Trophoblast cell (in vitro differentiated cells and primary cell): ENCODE results near the gene AKAP13.

Source experiments
- DNase-seq, 2 donors: peaks; one replicate each; pipeline ENCODE4 v3.0.0-alpha.2; 2016
- H2AFZ ChIP-seq: 2 replicates; pipeline ENCODE4 v1.6.1; 2013; ENCODE audit warnings: low read length, moderate library complexity, mild to moderate bottlenecking; ENCODE audit not compliant: insufficient read depth, poor library complexity
- H2AK5ac ChIP-seq: 2 replicates; pipeline ENCODE4 v1.6.1; 2013; ENCODE audit warnings: mild to moderate bottlenecking, low read length
- H2BK120ac ChIP-seq: 2 replicates; pipeline ENCODE4 v1.6.1; 2013; ENCODE audit warnings: low read length, mild to moderate bottlenecking, moderate library complexity; ENCODE audit not compliant: insufficient read depth, poor library complexity
- H2BK12ac ChIP-seq: 2 replicates; pipeline ENCODE4 v1.6.1; 2013; ENCODE audit warnings: mild to moderate bottlenecking, low read length, moderate library complexity
- H2BK5ac ChIP-seq: 2 replicates; pipeline ENCODE4 v1.6.1; 2013; ENCODE audit warnings: low read length, low read depth, moderate library complexity, mild to moderate bottlenecking; ENCODE audit not compliant: poor library complexity
- H3K14ac ChIP-seq: 2 replicates; pipeline ENCODE4 v1.6.1; 2013; ENCODE audit warnings: mild to moderate bottlenecking, low read length
- H3K18ac ChIP-seq: 2 replicates; pipeline ENCODE4 v1.6.1; 2013; ENCODE audit warnings: mild to moderate bottlenecking, low read length
- H3K23ac ChIP-seq: 2 replicates; pipeline ENCODE4 v1.6.1; 2013; ENCODE audit warnings: low read length
- H3K27ac ChIP-seq: 2 replicates; pipeline ENCODE4 v1.5.1; 2013; ENCODE audit warnings: low read depth, mild to moderate bottlenecking, inconsistent platforms, low read length, moderate library complexity
- H3K27me3 ChIP-seq: 2 replicates; pipeline ENCODE4 v1.6.1; 2013; ENCODE audit warnings: inconsistent platforms, mild to moderate bottlenecking, low read length, moderate library complexity; ENCODE audit not compliant: insufficient read depth
- H3K36me3 ChIP-seq, 2 experiments: 1 replicate in 1 of 2; 2 replicates in 1 of 2; pipeline ENCODE4 v1.6.1; 2013; ENCODE audit warnings: low read length in 2 of 2, mild to moderate bottlenecking in 2 of 2, moderate library complexity in 1 of 2; ENCODE audit not compliant: insufficient read depth in 2 of 2, control insufficient read depth in 1 of 2
- H3K4ac ChIP-seq: 2 replicates; pipeline ENCODE4 v1.6.1; 2013; ENCODE audit warnings: low read depth, mild to moderate bottlenecking, low read length, moderate library complexity
- H3K4me1 ChIP-seq, 2 experiments: 1 replicate in 1 of 2; 2 replicates in 1 of 2; pipeline ENCODE4 v1.6.1; 2013; ENCODE audit warnings: low read length in 2 of 2, mild to moderate bottlenecking in 2 of 2, moderate library complexity in 1 of 2; ENCODE audit not compliant: insufficient read depth in 2 of 2, control insufficient read depth in 1 of 2
- H3K4me2 ChIP-seq: 2 replicates; pipeline ENCODE4 v1.6.1; 2013; ENCODE audit warnings: inconsistent platforms, mild to moderate bottlenecking, low read length, moderate library complexity
- H3K4me3 ChIP-seq: 2 replicates; pipeline ENCODE4 v1.5.1; 2013; ENCODE audit warnings: mild to moderate bottlenecking, low read depth, low read length, inconsistent platforms
- H3K79me1 ChIP-seq: one replicate; pipeline ENCODE4 v1.6.1; 2013; ENCODE audit warnings: low read length
- H3K79me2 ChIP-seq: 2 replicates; pipeline ENCODE4 v1.6.1; 2013; ENCODE audit warnings: low read length, mild to moderate bottlenecking; ENCODE audit not compliant: control insufficient read depth, insufficient read depth, poor library complexity
- H3K9ac ChIP-seq: 2 replicates; pipeline ENCODE4 v1.6.1; 2013; ENCODE audit warnings: mild to moderate bottlenecking, low read length
- H3K9me3 ChIP-seq: 2 replicates; pipeline ENCODE4 v1.6.1; 2013; ENCODE audit warnings: low read depth, mild to moderate bottlenecking, control low read depth, inconsistent platforms, low read length; ENCODE audit not compliant: insufficient read depth
- H4K12ac ChIP-seq: 2 replicates; pipeline ENCODE4 v1.6.1; 2013; ENCODE audit warnings: low read depth, mild to moderate bottlenecking, low read length, moderate library complexity
- H4K8ac ChIP-seq: 2 replicates; pipeline ENCODE4 v1.6.1; 2013; ENCODE audit warnings: low read depth, mild to moderate bottlenecking, low read length, moderate library complexity
- H4K91ac ChIP-seq: one replicate; pipeline ENCODE4 v1.6.1; 2013; ENCODE audit warnings: low read depth, mild to moderate bottlenecking, low read length, moderate library complexity
- WGBS: extraction: QIAGEN DNeasy Blood & Tissue Kit; methylation state at CpG from one replicate; pipeline ENCODE4 v1.1.7; 2013; ENCODE audit warnings: missing lambda C conversion rate; ENCODE audit not compliant: insufficient read length, insufficient coverage; ENCODE audit errors: extremely low coverage; 5-methylcytosine and 5-hydroxymethylcytosine counted together

Gene AKAP13

DNA sequence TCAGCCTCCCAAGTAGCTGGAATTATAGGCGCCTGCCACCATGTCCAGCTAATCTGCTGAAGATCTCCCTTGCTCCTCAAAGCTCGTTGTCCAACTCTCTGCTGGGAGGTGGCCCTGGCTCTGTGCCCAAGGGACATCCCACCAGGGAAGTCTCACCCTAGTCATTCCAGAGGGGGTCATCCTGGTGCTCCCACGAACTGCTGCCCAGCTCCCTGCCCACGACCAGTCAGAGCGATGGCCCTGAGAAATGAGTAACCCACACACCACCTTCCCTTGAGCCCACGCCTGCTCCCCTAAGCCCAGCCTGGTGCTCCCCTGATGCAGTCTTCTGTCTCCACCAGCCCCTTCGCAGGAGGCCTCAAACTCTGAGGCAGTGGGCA is 409.1 kb downstream of the AKAP13 start:
- Histone ChIP-seq H3K79me1 (peaks cover 11% of the 10 kb centered on the region), H3K4ac (no peak overlapping the region), H3K4me3 (no peak overlapping the region), H2BK12ac (no peak overlapping the region), H3K9me3 (no peaks in the 10 kb centered on the region), H3K27ac (no peak overlapping the region), H2AK5ac (no peak overlapping the region), H4K12ac (no peak overlapping the region), H3K79me2 (peaks cover 8% of the 10 kb centered on the region), H3K23ac (no peak overlapping the region), H2BK5ac (no peak overlapping the region), H3K18ac (peak overlapping the region; percentile 17), H2BK120ac (no peak overlapping the region), H2AFZ (no peak overlapping the region), H3K36me3 (no peaks in the 10 kb centered on the region), H3K4me1 (peaks cover 22 to 33% of the 10 kb centered on the region in 2 experiments), H4K8ac (no peak overlapping the region), H4K91ac (no peak overlapping the region), H3K4me2 (no peak overlapping the region), H3K27me3 (no peaks in the 10 kb centered on the region), H3K9ac (no peak overlapping the region), H3K14ac (no peak overlapping the region)
- no peak for DNase-seq
- WGBS = no CpG with 5 or more reads among the region's 7 CpGs

DNA sequence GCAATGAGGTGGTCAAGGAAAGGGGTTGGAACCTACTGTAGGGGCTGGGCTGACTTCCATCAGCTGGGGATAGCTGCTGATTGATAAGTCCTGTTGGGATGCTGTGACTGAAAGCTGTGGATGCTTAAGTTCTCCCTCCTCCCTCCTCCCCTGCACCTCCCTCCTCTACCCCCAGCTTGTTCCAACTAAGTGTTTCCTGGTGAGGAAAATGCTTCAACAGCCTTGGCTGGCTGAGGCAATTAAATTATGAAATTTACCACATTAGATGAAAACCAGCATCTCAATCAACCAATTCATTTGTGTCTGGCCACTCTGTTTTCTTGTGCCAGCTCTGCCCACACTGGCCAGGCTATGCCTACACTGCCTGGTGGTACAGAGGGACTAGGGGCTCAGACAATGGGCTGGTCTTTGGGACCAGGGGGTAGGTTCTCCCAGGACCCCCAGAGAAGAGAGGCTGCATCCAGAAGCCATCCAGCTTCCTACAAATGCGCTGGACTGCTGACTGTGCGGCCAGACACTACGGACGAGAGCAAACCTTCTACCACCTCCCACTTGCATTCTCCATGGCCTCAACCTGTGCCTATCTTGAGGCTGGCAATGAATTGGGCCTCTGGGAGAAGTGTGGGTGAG is 411.8 kb downstream of the AKAP13 start:
- peaks cover 6% of the 10 kb centered on the region for H3K79me2 ChIP-seq
- peaks cover 9% of the 10 kb centered on the region for H3K79me1 ChIP-seq
- H3K27me3 ChIP-seq = no peaks in the 10 kb centered on the region
- H3K4me2 ChIP-seq = no peak overlapping the region
- peak overlapping the region; percentile 34 for H3K18ac ChIP-seq
- no peak overlapping the region for H3K4ac ChIP-seq
- H3K14ac ChIP-seq = no peak overlapping the region
- no peak overlapping the region for H3K9ac ChIP-seq
- no peak for DNase-seq
- no peaks in the 10 kb centered on the region for H3K9me3 ChIP-seq
- no peak overlapping the region for H4K8ac ChIP-seq
- no peak overlapping the region for H2BK12ac ChIP-seq
- no peak overlapping the region for H2AFZ ChIP-seq
- no peak overlapping the region for H2BK5ac ChIP-seq
- H3K23ac ChIP-seq = no peak overlapping the region
- H2BK120ac ChIP-seq = no peak overlapping the region
- H3K4me3 ChIP-seq = no peak overlapping the region
- WGBS = no CpG with 5 or more reads among the region's 4 CpGs
- no peak overlapping the region for H3K27ac ChIP-seq
- no peak overlapping the region for H4K91ac ChIP-seq
- H4K12ac ChIP-seq = no peak overlapping the region
- no peak overlapping the region for H2AK5ac ChIP-seq
- no peaks in the 10 kb centered on the region for H3K36me3 ChIP-seq
- H3K4me1 ChIP-seq = peaks cover 13 to 29% of the 10 kb centered on the region in 2 experiments

DNA sequence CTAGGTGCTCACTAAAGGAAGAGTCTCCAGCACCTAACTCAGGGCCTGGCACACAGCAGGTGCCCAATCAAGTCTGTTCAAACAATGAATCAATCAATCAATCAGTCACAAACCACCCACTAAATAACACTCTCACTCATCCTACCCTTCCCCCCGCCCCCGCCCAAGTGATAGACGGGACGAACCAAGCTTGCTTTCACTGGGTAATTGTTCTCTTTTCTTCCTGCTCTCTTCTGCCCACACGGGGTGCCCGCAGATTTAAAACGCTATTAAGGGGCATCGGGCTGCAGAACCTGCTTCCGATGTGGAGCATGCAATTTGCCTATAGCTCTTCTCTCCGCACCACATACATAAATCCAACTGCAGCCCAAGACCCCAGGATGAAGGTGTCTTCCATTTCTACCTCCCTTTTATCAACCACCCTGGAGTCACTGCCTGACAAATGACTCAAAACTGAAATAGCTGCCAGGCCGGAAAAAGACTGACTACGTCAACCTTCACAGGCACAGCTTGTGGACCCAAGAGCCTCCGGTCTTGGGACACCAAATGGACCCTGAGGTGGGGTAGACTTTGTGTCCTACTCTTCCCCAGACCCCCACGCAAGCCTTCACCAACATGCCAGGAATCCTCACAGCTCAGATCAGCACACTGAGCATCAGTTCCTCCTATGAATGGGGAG is 412.6 kb downstream of the AKAP13 start:
- 100% methylated on average over 1 of the region's 14 CpGs for WGBS
- Histone ChIP-seq H3K23ac (no peak overlapping the region), H3K36me3 (no peaks in the 10 kb centered on the region), H3K14ac (no peak overlapping the region), H3K9me3 (no peaks in the 10 kb centered on the region), H4K8ac (no peak overlapping the region), H2AK5ac (no peak overlapping the region), H2BK120ac (no peak overlapping the region), H3K18ac (peak overlapping the region; percentile 34), H2BK5ac (no peak overlapping the region), H4K12ac (no peak overlapping the region), H3K4ac (peak overlapping the region; percentile 45), H3K27ac (no peak overlapping the region), H3K27me3 (no peaks in the 10 kb centered on the region), H3K9ac (no peak overlapping the region), H3K4me2 (peak overlapping the region; percentile 95), H3K4me3 (no peak overlapping the region), H3K79me1 (peaks cover 9% of the 10 kb centered on the region), H3K4me1 (peaks cover 13 to 29% of the 10 kb centered on the region in 2 experiments), H3K79me2 (peaks cover 6% of the 10 kb centered on the region), H2BK12ac (no peak overlapping the region), H2AFZ (no peak overlapping the region), H4K91ac (no peak overlapping the region)
- DNase-seq = no peak

DNA sequence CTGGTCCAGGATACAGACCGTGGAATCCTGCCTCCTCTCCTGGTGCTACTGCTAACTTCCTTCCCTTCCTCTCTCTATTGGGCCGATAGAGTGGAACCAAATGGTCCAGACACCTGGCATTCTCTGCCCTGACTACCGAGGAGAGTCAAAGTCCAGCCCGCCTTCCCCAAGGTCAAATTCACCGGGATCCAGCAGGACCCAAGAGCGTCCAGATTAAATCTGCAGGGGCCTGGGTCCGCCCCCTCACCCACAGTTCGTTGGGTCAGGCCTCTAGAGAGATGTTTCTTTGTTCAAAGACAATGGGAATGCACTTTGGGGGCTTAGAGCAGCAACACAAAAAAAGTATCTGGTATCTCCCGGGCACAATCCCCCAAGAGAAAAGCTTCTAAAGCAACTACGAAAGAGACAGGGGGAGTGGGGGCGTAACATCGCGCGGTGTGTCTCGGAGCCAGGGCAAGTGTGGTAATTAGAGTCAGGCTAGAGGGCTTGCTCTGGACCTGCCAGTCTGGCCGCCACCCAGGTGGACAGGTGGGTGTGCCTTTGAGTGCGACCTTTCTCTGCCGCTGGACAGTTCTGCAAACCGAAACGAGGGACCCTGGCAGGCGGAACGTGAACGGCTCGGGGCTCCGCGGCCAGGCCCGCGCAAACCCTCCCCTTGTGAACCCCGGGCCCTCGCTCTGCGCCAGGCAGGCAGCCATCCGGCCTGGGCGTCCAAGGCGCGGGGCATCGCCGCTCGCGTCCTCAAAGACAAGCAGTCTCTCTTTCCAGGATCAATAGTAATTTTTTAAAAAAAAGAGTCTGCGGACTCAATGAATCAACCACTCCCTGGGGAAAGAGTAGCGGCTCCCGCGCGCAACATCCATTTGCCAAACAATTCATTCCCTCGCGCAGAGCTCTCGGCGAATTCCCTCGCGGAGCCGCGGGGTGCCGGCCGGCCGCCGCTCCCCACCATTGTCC is 413.5 kb downstream of the AKAP13 start:
- H3K23ac ChIP-seq = no peak overlapping the region
- no peaks in the 10 kb centered on the region for H3K27me3 ChIP-seq
- peak overlapping the region; percentile 84 for H3K14ac ChIP-seq
- H3K79me1 ChIP-seq = peaks cover 9% of the 10 kb centered on the region
- H3K36me3 ChIP-seq = no peaks in the 10 kb centered on the region
- peak overlapping the region; percentile 78 for H4K8ac ChIP-seq
- H3K79me2 ChIP-seq = peaks cover 6% of the 10 kb centered on the region
- H2BK5ac ChIP-seq = peak overlapping the region; percentile 68
- H2AFZ ChIP-seq = peak overlapping the region; percentile 74
- peak overlapping the region; percentile 82 for H2BK120ac ChIP-seq
- peak overlapping the region; percentile 72 for H3K27ac ChIP-seq
- peak overlapping the region; percentile 22 for H3K4ac ChIP-seq
- H3K4me1 ChIP-seq = peaks cover 10 to 23% of the 10 kb centered on the region in 2 experiments
- WGBS = no CpG with 5 or more reads among the region's 56 CpGs
- H3K4me2 ChIP-seq = peak overlapping the region; percentile 95
- H3K9me3 ChIP-seq = no peaks in the 10 kb centered on the region
- peak overlapping the region; percentile 67 for H4K91ac ChIP-seq
- H4K12ac ChIP-seq = no peak overlapping the region
- H2AK5ac ChIP-seq = no peak overlapping the region
- DNase-seq = peak in 1 of 2 donors; percentile 28
- peak overlapping the region; percentile 66 for H3K18ac ChIP-seq
- peak overlapping the region; percentile 87 for H3K4me3 ChIP-seq
- no peak overlapping the region for H2BK12ac ChIP-seq
- peak overlapping the region; percentile 64 for H3K9ac ChIP-seq
